ENCODE data around the gene GABRR2.

- TF ChIP-seq, protein P1, sequence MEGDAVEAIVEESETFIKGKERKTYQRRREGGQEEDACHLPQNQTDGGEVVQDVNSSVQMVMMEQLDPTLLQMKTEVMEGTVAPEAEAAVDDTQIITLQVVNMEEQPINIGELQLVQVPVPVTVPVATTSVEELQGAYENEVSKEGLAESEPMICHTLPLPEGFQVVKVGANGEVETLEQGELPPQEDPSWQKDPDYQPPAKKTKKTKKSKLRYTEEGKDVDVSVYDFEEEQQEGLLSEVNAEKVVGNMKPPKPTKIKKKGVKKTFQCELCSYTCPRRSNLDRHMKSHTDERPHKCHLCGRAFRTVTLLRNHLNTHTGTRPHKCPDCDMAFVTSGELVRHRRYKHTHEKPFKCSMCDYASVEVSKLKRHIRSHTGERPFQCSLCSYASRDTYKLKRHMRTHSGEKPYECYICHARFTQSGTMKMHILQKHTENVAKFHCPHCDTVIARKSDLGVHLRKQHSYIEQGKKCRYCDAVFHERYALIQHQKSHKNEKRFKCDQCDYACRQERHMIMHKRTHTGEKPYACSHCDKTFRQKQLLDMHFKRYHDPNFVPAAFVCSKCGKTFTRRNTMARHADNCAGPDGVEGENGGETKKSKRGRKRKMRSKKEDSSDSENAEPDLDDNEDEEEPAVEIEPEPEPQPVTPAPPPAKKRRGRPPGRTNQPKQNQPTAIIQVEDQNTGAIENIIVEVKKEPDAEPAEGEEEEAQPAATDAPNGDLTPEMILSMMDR (IDR thresholded peaks at IDR 0.05), result no peak
- no peak for TF ChIP-seq POLR2A (IDR thresholded peaks at IDR 0.05)
Observed at GRCh38 chr6:89328976-89329375, 13.9 kb upstream of the GABRR2 start.
